Uterus (tissue), 2 donors: ENCODE results near the gene PLXNA4.

Experiments used
- CTCF ChIP-seq, 4 experiments: fragments of 200-600 bp in 2 of 4; fragments of 450-650 bp in 2 of 4; sonication (generic) in 2 of 4; IDR thresholded peaks; one replicate each; pipeline ENCODE4 v1.5.1; 2016 to 2019; ENCODE audit warnings: antibody characterized with exemption in 4 of 4, mild to moderate bottlenecking in 2 of 4, moderate library complexity in 1 of 4
- POLR2A ChIP-seq, 2 donors: fragments of 450-650 bp; IDR thresholded peaks; one replicate each; pipeline ENCODE4 v1.6.1; 2016; ENCODE audit warnings: antibody characterized with exemption in 2 of 2, mild to moderate bottlenecking in 1 of 2, moderate library complexity in 1 of 2

GRCh38 chr7:132240262-132240661, 336.0 kb downstream of the PLXNA4 start:
- no peak for TF ChIP-seq CTCF (IDR thresholded peaks at IDR 0.05)
- no peak for TF ChIP-seq POLR2A (IDR thresholded peaks at IDR 0.05)
